ENCODE results near the gene ARSG. TPM values are rescaled to one million over a fixed set of nuclear protein-coding genes. Genes with fewer than 3 reads are reported as not detected.

The ARSG gene
- total and polyA plus RNA-seq, 9 of the 15 experiments (the other 6 are each of a cell fraction or from before 2014, with no cell fraction given) = 1.0 to 5.6 (median 1.8) TPM

DNA sequence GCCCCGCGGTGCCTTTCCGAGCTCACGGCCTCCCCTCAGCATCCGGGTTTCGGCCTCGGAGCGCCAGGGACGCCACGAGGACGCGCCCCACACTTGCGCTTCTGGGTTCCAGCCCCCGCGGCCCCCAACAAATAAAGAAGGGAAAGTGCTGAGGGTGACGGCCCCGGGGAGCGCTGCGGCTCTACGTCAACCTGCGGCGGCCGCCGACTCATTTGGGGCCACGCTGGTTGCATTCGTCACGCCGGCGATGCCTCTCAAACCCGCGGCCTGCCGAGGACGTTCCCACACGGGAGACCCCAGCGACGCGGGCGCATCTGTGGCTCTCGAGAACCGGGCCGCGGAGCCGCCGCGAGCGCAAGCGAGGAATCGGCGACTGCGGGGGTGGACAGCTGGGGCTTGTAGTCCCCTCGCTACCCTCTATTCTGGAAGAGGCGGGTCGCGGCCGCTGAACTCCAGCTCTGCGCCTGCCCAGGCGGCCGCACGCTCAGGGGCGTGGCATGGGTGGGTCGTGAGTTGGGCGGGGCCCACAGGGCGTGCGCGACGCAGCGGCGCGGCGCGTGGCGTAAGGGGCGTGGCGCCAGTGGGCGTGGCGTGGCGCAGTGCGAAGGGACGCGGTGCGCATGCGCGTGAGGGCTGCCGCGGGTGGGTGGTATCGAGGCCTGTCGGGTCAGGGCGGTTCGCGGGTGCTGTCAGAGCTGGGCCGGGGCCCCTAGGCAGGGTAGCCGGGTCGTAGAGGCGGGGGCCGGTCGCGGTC is 43.7 kb upstream of the ARSG start, which contains the start of gene AMZ2 (continued):
- TF ChIP-seq ZNF609 (CRISPR knock-in tag; IDR thresholded peaks at IDR 0.05; ENCODE audit: borderline replicate concordance) (no peak), ARID3A (IDR thresholded peaks at IDR 0.05; ENCODE audit: borderline replicate concordance, low read depth, low read length) (no peak), KLF10 (CRISPR knock-in tag; IDR thresholded peaks at IDR 0.05) (no peak), SMAD2 (IDR thresholded peaks at IDR 0.05; ENCODE audit: low read depth, low read length) (no peak), HNRNPUL1 (IDR thresholded peaks at IDR 0.05; ENCODE audit: low read length) (no peak), SRSF7 (optimal IDR thresholded peaks at IDR 0.05; ENCODE audit: low read depth, low read length) (no peak), FOXK2 (conservative IDR thresholded peaks at IDR 0.05 in 1 of 2, IDR thresholded peaks at IDR 0.05 in 1 of 2; ENCODE audit: low read depth in 2 of 2) (no peak), ZNF644 (tag; IDR thresholded peaks at IDR 0.05; ENCODE audit: low read depth) (no peak), NFRKB (IDR thresholded peaks at IDR 0.05; ENCODE audit: low read depth) (no peak), ZNF780A (CRISPR knock-in tag; IDR thresholded peaks at IDR 0.05) (no peak), CBX3 (IDR thresholded peaks at IDR 0.05; ENCODE audit: borderline replicate concordance in 1 of 2, low read length in 2 of 2) (no peak), MEF2A (IDR thresholded peaks at IDR 0.05; ENCODE audit: control insufficient read depth, low read depth, low read length) (no peak), TAF7 (tag; IDR thresholded peaks at IDR 0.05) (peak; percentile 52; the same call in 1 of the 2 replicates)
- TF ChIP-seq, protein P1, sequence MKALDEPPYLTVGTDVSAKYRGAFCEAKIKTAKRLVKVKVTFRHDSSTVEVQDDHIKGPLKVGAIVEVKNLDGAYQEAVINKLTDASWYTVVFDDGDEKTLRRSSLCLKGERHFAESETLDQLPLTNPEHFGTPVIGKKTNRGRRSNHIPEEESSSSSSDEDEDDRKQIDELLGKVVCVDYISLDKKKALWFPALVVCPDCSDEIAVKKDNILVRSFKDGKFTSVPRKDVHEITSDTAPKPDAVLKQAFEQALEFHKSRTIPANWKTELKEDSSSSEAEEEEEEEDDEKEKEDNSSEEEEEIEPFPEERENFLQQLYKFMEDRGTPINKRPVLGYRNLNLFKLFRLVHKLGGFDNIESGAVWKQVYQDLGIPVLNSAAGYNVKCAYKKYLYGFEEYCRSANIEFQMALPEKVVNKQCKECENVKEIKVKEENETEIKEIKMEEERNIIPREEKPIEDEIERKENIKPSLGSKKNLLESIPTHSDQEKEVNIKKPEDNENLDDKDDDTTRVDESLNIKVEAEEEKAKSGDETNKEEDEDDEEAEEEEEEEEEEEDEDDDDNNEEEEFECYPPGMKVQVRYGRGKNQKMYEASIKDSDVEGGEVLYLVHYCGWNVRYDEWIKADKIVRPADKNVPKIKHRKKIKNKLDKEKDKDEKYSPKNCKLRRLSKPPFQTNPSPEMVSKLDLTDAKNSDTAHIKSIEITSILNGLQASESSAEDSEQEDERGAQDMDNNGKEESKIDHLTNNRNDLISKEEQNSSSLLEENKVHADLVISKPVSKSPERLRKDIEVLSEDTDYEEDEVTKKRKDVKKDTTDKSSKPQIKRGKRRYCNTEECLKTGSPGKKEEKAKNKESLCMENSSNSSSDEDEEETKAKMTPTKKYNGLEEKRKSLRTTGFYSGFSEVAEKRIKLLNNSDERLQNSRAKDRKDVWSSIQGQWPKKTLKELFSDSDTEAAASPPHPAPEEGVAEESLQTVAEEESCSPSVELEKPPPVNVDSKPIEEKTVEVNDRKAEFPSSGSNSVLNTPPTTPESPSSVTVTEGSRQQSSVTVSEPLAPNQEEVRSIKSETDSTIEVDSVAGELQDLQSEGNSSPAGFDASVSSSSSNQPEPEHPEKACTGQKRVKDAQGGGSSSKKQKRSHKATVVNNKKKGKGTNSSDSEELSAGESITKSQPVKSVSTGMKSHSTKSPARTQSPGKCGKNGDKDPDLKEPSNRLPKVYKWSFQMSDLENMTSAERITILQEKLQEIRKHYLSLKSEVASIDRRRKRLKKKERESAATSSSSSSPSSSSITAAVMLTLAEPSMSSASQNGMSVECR (CRISPR knock-in tag; IDR thresholded peaks at IDR 0.05) = 0 out of 2 replicates have a peak, but pooled peaks have one; percentile 76
